Mammary epithelial cell (primary cell): Measurements from ENCODE around the gene PA2G4.

Experiments
- CTCF ChIP-seq, 2 donors: IDR thresholded peaks in 1 of 2; conservative IDR thresholded peaks in 1 of 2; 2 replicates each; pipeline ENCODE4 v1.5.1; 2011 to 2012; ENCODE audit warnings: inconsistent platforms in 2 of 2, low read length in 2 of 2, mild to moderate bottlenecking in 2 of 2, control low read depth in 1 of 2, low read depth in 1 of 2; ENCODE audit not compliant: insufficient read depth in 1 of 2; ENCODE audit errors: extremely low read depth in 1 of 2
- EZH2 ChIP-seq: IDR thresholded peaks from 2 replicates; pipeline ENCODE4 v1.6.1; 2012; ENCODE audit warnings: low read length, inconsistent platforms, borderline replicate concordance

GRCh38 chr12:56101045-56101444 is 3.3 kb upstream of the PA2G4 start:
- TF ChIP-seq CTCF (conservative IDR thresholded peaks at IDR 0.05 in 1 of 2, IDR thresholded peaks at IDR 0.05 in 1 of 2; ENCODE audit: extremely low read depth in 1 of 2, insufficient read depth in 1 of 2, low read depth in 1 of 2, low read length in 2 of 2) (no peak), EZH2 (no peak)
